Measurements from ENCODE around the gene CCDC68.

The CCDC68 gene

DNA sequence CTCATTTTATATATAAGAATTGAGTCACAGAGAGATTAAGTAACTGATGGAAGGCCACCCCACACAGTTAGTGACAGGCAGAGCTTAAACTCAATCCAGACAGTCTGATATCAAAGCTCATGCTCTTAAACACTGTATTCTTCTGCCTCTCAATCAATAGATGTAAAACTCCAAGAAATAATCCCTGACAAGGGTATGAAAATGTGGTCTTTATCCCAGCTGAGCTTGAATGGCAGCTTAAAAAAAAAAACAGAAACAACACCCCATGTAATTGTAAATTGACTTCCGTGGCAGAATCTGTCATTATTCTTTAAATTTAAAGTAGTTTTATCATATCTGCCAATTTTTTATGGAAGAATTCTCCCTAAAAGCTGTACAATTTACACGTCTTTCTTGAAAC lies 70.9 kb downstream of the CCDC68 start:
- TF ChIP-seq PAX5 (IDR thresholded peaks at IDR 0.05; ENCODE audit: insufficient read depth, low read length, severe bottlenecking) (no peak), POU2F2 (IDR thresholded peaks at IDR 0.05; ENCODE audit: low read depth, low read length) (no peak), POLR2AphosphoS5 (IDR thresholded peaks at IDR 0.05; ENCODE audit: low read depth, low read length) (no peak), TAF1 (IDR thresholded peaks at IDR 0.05; ENCODE audit: low read depth, low read length) (no peak), POLR2A (IDR thresholded peaks at IDR 0.05; ENCODE audit: low read depth, low read length) (no peak), SPI1 (IDR thresholded peaks at IDR 0.05; ENCODE audit: low read depth, low read length) (no peak)
- FAIRE-seq: no peak

DNA sequence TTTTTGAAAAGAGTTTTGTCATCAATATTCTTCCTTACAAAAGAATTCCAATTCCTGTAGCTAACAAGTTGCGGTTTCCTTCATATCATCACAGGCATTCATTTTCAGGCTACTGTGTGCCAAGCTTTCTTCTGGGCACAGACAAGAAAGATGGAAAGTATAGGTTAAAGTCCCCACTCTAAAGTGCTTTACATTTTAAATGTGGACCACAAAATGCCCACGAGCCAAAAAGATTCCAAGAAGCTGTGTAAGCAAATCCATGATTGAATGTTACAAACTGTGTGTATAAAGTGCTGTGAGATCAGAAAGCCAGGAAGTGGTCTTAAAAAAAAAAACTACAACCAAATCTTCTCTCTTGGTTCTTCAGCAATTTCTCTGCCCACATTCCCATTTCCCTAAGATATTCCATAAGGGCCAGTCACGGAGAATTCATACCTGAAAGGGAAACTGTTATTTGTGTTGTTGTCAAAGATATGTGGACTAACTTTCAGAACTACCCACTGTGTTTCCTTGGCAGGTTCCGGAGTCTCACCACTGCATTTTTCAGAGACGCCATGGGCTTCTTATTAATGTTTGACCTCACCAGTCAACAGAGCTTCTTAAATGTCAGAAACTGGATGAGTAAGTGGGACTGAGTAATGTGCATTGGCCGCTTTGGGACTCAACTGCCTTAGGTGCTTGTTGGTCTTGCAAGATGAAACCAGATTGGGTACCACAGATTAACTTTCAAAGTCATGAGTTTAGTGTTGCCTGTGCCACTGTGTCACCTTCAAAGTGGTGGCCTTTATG lies 75.3 kb downstream of the CCDC68 start:
- FAIRE-seq (no peak), DNase-seq (ENCODE audit: insufficient read length, low spot score) (no peak)
- TF ChIP-seq TAF1 (IDR thresholded peaks at IDR 0.05; ENCODE audit: low read depth, low read length) (no peak), SPI1 (IDR thresholded peaks at IDR 0.05; ENCODE audit: low read depth, low read length) (no peak), PAX5 (IDR thresholded peaks at IDR 0.05; ENCODE audit: insufficient read depth, low read length, severe bottlenecking) (no peak), POLR2AphosphoS5 (IDR thresholded peaks at IDR 0.05; ENCODE audit: low read depth, low read length) (no peak), POU2F2 (IDR thresholded peaks at IDR 0.05; ENCODE audit: low read depth, low read length) (no peak), POLR2A (IDR thresholded peaks at IDR 0.05; ENCODE audit: low read depth, low read length) (no peak)

More for the DNA sequence above, 70.9 kb downstream of the CCDC68 start:
- DNase-seq (ENCODE audit: insufficient read length, low spot score): no peak

DNA sequence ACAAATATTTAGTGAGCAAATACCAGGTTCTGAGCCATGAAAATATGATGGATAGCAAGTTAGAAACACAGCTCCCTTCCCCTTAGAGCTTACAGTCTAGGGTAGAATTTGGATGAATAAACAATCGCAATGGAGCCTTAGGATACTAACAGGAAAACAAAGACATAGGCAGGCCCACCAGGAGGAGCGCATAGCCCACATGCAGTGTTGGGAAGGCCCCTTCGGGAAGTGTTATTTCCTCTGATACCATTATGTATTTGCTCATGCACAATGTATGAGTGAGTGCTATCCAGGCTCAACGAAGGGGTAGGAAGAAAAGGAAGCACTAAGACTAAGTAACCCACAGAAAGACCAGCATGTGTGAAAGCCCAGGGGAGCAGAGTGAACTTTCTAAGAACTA lies 76.9 kb downstream of the CCDC68 start:
- DNase-seq (ENCODE audit: insufficient read length, low spot score): no peak
- no peak for FAIRE-seq
- TF ChIP-seq POLR2A (IDR thresholded peaks at IDR 0.05; ENCODE audit: low read depth, low read length) (no peak), TAF1 (IDR thresholded peaks at IDR 0.05; ENCODE audit: low read depth, low read length) (no peak), PAX5 (IDR thresholded peaks at IDR 0.05; ENCODE audit: insufficient read depth, low read length, severe bottlenecking) (no peak), POLR2AphosphoS5 (IDR thresholded peaks at IDR 0.05; ENCODE audit: low read depth, low read length) (no peak), SPI1 (IDR thresholded peaks at IDR 0.05; ENCODE audit: low read depth, low read length) (no peak), POU2F2 (IDR thresholded peaks at IDR 0.05; ENCODE audit: low read depth, low read length) (no peak)

GRCh38 chr18:54881229-54881768 lies 78.0 kb downstream of the CCDC68 start:
- FAIRE-seq (no peak), DNase-seq (ENCODE audit: insufficient read length, low spot score) (no peak)
- TF ChIP-seq POLR2A (IDR thresholded peaks at IDR 0.05; ENCODE audit: low read depth, low read length) (no peak), SPI1 (IDR thresholded peaks at IDR 0.05; ENCODE audit: low read depth, low read length) (no peak), PAX5 (IDR thresholded peaks at IDR 0.05; ENCODE audit: insufficient read depth, low read length, severe bottlenecking) (no peak), POU2F2 (IDR thresholded peaks at IDR 0.05; ENCODE audit: low read depth, low read length) (no peak), POLR2AphosphoS5 (IDR thresholded peaks at IDR 0.05; ENCODE audit: low read depth, low read length) (no peak), TAF1 (IDR thresholded peaks at IDR 0.05; ENCODE audit: low read depth, low read length) (no peak)

GRCh38 chr18:54880395-54881105 lies 78.7 kb downstream of the CCDC68 start:
- no peak for TF ChIP-seq TAF1 (IDR thresholded peaks at IDR 0.05; ENCODE audit: low read depth, low read length)
- TF ChIP-seq POLR2A (IDR thresholded peaks at IDR 0.05; ENCODE audit: low read depth, low read length): no peak
- no peak for TF ChIP-seq PAX5 (IDR thresholded peaks at IDR 0.05; ENCODE audit: insufficient read depth, low read length, severe bottlenecking)
- TF ChIP-seq POLR2AphosphoS5 (IDR thresholded peaks at IDR 0.05; ENCODE audit: low read depth, low read length): no peak
- TF ChIP-seq POU2F2 (IDR thresholded peaks at IDR 0.05; ENCODE audit: low read depth, low read length): no peak
- TF ChIP-seq SPI1 (IDR thresholded peaks at IDR 0.05; ENCODE audit: low read depth, low read length): no peak
- DNase-seq (ENCODE audit: insufficient read length, low spot score) (no peak), FAIRE-seq (no peak)

GRCh38 chr18:54879691-54880090 lies 79.6 kb downstream of the CCDC68 start:
- no peak for FAIRE-seq
- DNase-seq (ENCODE audit: insufficient read length, low spot score): no peak
- TF ChIP-seq POLR2A (IDR thresholded peaks at IDR 0.05; ENCODE audit: low read depth, low read length) (no peak), POLR2AphosphoS5 (IDR thresholded peaks at IDR 0.05; ENCODE audit: low read depth, low read length) (no peak), PAX5 (IDR thresholded peaks at IDR 0.05; ENCODE audit: insufficient read depth, low read length, severe bottlenecking) (no peak), TAF1 (IDR thresholded peaks at IDR 0.05; ENCODE audit: low read depth, low read length) (no peak)

DNA sequence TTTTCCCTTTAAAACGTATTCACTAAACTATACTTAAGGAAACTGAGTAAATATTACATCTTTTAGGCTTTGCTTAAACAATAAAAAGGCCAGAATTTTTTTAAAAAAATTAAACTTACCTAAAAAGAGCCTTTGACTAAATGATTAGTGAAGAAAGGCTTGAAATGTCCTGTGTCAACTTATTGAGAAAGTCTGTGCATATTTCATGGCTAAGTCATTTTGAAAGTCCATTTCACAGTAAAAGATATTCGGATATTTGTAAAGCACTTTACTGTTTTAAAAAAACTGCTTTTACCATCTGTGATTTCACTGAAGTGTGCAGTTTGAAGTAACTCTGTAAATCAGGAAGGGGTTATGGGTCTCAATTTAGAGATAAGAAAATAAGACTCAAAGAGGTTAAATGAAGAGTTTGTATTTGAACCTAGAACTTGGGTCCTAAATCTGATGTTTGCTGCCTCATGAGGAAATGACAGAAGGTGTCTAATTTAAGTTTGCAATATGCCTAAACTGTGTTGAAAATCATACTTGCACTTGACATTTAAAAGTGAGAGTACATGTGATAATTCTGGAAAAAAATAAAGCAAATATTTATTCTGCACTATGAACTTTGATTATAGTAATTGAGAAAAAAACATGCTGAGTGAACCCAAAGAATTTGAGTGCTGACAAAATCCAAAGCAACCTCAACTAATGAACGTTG lies 80.5 kb downstream of the CCDC68 start:
- TF ChIP-seq PAX5 (IDR thresholded peaks at IDR 0.05; ENCODE audit: insufficient read depth, low read length, severe bottlenecking) (no peak), POLR2AphosphoS5 (IDR thresholded peaks at IDR 0.05; ENCODE audit: low read depth, low read length) (no peak), POLR2A (IDR thresholded peaks at IDR 0.05; ENCODE audit: low read depth, low read length) (no peak), TAF1 (IDR thresholded peaks at IDR 0.05; ENCODE audit: low read depth, low read length) (no peak), SPI1 (IDR thresholded peaks at IDR 0.05; ENCODE audit: low read depth, low read length) (no peak), POU2F2 (IDR thresholded peaks at IDR 0.05; ENCODE audit: low read depth, low read length) (no peak)
- no peak for FAIRE-seq
- DNase-seq (ENCODE audit: insufficient read length, low spot score): no peak

GRCh38 chr18:54878159-54878622 lies 81.1 kb downstream of the CCDC68 start:
- no peak for FAIRE-seq
- TF ChIP-seq TAF1 (IDR thresholded peaks at IDR 0.05; ENCODE audit: low read depth, low read length) (no peak), SPI1 (IDR thresholded peaks at IDR 0.05; ENCODE audit: low read depth, low read length) (no peak), POLR2A (IDR thresholded peaks at IDR 0.05; ENCODE audit: low read depth, low read length) (no peak), PAX5 (IDR thresholded peaks at IDR 0.05; ENCODE audit: insufficient read depth, low read length, severe bottlenecking) (no peak), POU2F2 (IDR thresholded peaks at IDR 0.05; ENCODE audit: low read depth, low read length) (no peak), POLR2AphosphoS5 (IDR thresholded peaks at IDR 0.05; ENCODE audit: low read depth, low read length) (no peak)

More at GRCh38 chr18:54878159-54878622, 81.1 kb downstream of the CCDC68 start:
- no peak for DNase-seq (ENCODE audit: insufficient read length, low spot score)
